MG63 (cell line): ENCODE measurements around the gene FAM187B. TPM values are rescaled to one million over a fixed set of nuclear protein-coding genes. Genes with fewer than 3 reads are reported as not detected.

Experiments used
- DNase-seq: peaks from one replicate; pipeline ENCODE4 v3.0.0-alpha.2; 2020
- H3K27me3 ChIP-seq: fragments of 250-450 bp; sonication (Bioruptor Pico); 2 replicates; pipeline ENCODE4 v1.5.1; 2020; ENCODE audit warnings: mild to moderate bottlenecking, moderate library complexity
- H3K36me3 ChIP-seq: fragments of 250-450 bp; sonication (Bioruptor Pico); 2 replicates; pipeline ENCODE4 v1.5.1; 2020; ENCODE audit warnings: mild to moderate bottlenecking, moderate library complexity
- H3K4me3 ChIP-seq: fragments of 250-450 bp; sonication (Bioruptor Pico); 2 replicates; pipeline ENCODE4 v1.5.1; 2020; ENCODE audit warnings: mild to moderate bottlenecking, moderate library complexity
- H3K9me3 ChIP-seq: fragments of 250-450 bp; sonication (Bioruptor Pico); 2 replicates; pipeline ENCODE4 v1.5.1; 2020; ENCODE audit warnings: mild to moderate bottlenecking, moderate library complexity
- total RNA-seq: library from RNA; depleted of rRNA; stranded (reverse); fragments of >200 nt; shearing (Covaris generic); gene quantifications from 2 replicates; pipeline ENCODE4 v1.2.3, GENCODE V29; 2014; ENCODE audit warnings: low replicate concordance; rRNA removed

The FAM187B gene
- total RNA-seq = not detected in 2 replicates

DNA sequence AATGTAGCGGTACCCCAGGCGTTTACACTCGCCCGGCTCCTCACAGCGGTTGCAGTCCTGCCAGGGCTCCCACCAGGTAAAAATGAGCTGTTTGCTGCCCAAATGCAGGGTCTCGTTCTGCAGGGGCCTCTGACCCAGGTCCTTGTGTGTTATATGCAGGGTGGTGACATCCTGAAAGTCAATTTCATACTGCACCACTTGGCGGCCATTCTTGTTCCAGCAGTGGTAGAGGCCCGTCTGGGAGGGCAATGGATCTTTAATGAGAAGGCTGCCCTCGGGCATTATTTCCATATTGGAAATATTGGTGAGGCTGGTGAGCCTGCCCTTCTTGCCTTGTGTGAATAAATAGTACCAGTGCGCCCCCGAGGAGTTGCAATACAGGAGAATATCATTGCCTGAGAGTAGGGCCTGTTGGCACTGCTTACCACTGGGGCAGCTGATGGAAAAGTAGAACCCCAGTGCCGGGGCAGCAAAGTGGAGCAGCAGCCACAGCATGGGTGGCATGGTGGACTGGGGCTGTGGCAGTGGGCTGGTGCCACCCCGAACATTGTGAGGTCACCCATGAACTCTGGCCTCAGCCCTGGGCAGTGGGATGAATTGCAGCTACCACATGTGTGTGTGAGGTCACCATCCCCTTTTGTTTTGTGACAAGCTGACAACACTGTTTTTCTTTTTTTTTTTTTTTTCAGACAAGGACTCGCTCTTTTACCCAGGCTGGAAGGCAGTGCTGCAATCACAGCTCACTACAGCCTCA lies at the start of gene FAM187B:
FAM187B (minus strand) TSS at position 563 of the 754 bp plus-strand sequence; CDS start at position 504, 59 bp downstream.
- DNase-seq = no peak

DNA sequence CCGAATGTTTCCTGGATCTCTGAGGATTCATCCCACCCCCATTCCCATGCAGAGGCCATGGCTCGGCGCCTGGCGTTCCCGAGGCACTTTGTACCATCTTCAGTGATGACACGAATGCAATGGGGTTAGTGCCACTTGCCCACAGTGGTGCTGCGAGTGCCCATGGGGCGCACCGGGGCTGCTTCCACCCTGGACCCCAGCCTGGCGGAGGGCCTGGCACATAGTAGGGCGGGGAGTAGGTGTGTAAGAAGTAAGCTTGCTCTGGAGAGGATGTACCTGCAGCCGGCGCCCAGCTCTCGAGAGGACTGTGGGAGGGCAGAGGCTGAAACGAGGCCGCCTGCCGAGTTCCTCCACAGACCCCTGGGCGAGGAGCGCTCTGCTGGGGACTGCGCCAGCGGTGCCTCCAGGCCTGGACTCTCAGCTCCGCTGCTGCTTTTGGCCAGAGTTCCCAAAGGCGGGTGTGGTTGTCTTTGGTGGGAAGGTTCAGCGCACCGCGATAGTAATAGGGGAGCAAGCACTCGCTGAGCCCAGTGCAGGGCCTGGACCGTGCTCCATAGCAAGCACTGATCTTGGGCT lies 48.3 kb upstream of the FAM187B start:
- Histone ChIP-seq H3K27me3 (no peaks in the 10 kb centered on the region), H3K9me3 (no peaks in the 10 kb centered on the region), H3K36me3 (peaks cover 18% of the 10 kb centered on the region), H3K4me3 (no peak overlapping the region)
- no peak for DNase-seq

More for the DNA sequence above, at the start of gene FAM187B:
- Histone ChIP-seq H3K27me3 (peaks cover 2% of the 10 kb centered on the region; the same call in 1 of the 2 replicates), H3K36me3 (no peaks in the 10 kb centered on the region), H3K4me3 (no peak within 1 kb of the TSS), H3K9me3 (no peaks in the 10 kb centered on the region)

DNA sequence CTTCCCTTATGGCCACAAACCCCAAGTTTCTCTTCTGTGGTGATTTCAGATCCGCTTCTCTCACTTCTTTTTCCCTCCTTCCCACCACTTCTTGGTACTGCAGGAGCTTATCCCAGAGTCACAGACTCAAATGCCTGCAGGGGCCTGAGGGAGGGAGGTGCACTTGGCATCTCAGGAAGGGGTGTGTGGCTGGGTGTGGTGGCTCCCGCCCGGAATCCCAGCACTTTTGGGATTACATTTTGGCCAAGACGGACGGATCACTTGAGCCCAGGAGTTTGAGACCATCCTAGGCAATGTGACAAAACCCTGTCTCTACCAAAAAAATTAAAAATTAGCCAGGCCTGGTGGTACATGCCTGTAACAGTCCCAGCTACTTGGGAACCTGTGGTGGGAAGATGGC lies 45.8 kb upstream of the FAM187B start:
- Histone ChIP-seq H3K36me3 (peaks cover 37% of the 10 kb centered on the region), H3K27me3 (no peaks in the 10 kb centered on the region), H3K4me3 (no peak overlapping the region), H3K9me3 (no peaks in the 10 kb centered on the region)
- no peak for DNase-seq

DNA sequence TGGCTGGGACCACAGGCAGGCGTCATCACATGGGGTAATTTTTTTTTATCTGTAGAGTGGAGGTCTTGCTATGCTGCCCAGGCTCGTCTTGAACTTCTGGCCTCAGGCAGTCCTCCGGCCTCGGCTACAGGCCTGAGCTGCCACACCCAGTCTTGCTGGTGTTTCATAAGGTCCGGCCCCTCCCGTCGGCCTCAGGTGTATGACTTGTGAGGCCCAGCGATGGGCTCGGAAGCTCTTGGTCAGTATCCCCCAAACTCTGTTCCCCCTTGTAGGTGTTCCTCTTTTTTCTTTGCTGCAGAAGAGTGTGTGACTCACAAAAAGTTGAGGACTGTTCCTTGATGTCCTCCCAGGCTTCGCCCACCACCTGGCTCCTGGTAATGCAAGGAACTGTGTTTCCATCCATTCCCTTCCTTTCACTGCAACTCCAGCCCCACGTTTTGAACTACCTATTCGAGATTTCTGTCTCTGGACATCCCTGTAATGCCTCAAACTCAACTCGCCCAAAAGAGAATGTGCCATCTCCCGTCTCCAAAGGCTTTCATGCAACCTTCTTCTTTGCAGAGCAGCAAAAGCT lies 45.2 kb upstream of the FAM187B start:
- Histone ChIP-seq H3K4me3 (no peak overlapping the region), H3K36me3 (peaks cover 37% of the 10 kb centered on the region), H3K9me3 (no peaks in the 10 kb centered on the region), H3K27me3 (no peaks in the 10 kb centered on the region)
- DNase-seq = no peak

DNA sequence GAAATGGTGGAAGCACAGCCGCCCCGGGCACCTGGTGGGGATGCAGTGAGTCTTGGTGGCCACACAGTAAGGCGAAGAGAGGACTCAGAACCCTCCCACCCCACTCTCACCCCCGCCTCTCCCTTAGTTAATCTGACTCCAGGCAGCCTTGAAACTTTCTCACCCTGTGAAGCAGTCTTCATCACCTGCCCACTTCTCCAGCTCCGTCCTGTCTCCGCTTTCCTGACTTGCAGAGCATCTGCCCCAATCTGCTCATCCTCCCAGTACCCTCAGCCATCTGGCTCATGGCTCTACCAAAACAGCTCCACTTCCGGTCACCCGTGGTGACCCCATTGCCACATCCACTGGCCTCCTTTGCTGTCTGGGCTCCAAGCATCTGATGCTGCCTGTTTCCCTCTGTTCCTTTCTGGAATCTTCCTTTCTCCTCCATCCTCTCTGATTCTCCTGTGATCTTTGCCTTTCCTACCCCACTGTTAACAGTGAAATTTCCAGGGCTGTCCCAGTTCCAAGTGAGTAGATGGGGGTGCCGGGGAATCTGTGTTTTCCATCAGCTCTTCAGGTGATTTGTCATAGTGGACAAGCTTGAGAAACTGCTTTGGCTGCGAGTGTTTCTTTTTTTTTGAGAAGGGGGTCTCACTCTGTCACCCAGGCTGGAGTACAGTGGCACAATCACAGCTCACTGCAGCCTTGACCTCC lies 44.6 kb upstream of the FAM187B start:
- no peak for DNase-seq
- no peaks in the 10 kb centered on the region for H3K9me3 ChIP-seq
- H3K36me3 ChIP-seq = peaks cover 37% of the 10 kb centered on the region
- no peaks in the 10 kb centered on the region for H3K27me3 ChIP-seq
- H3K4me3 ChIP-seq = no peak overlapping the region

DNA sequence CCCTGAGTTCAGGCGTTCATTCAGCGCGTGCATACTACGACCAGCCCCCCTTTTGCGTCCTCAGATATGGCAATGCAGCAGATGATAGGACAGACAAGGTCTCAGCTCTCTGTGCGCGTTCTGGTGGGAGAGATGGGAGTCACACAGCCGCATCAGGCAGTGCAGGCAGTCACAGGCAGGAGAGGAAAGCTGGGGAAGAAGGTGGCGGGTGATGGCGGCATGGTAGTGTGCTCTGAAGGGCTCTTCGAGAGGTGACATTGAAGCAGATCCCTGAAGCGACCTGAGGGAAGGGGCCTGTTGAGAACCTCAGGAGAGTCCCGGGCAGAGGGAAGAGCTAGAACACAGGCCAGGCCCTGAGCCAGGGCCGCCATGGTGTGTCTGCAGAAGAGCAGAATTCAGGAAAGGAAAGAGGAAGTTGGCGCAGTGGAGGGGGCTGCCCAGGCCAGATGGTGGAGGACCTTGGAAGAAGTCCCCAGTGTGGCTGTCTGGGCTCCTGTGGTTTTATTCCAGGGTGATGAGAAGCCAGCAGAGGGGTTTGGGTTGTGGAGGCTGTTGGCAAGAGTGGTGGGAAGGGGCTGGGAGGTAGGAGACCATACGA lies 43.7 kb upstream of the FAM187B start:
- DNase-seq = no peak
- H3K27me3 ChIP-seq = no peaks in the 10 kb centered on the region
- H3K4me3 ChIP-seq = no peak overlapping the region
- H3K9me3 ChIP-seq = no peaks in the 10 kb centered on the region
- peaks cover 37% of the 10 kb centered on the region for H3K36me3 ChIP-seq

DNA sequence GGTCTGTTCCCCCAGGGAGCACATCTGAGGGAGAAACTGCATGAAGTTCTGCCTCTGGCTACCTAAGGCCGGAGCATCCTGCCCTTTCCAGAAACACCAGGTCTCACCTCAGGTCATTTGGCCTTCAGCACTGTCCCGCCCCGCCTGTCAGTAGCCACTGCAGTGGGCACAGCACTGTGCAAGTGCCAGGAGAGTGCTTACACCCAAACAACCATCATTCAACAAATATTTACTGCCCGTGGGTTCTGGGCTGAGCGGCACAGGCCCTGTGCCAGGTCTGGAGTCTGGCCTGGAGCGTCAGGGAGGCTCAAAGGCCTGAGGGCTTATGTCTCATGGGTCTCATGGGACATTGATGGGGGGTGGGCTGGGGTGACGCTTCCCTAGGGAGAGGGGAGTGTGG lies 43.0 kb upstream of the FAM187B start:
- H3K9me3 ChIP-seq = no peaks in the 10 kb centered on the region
- H3K36me3 ChIP-seq = peaks cover 36% of the 10 kb centered on the region
- H3K4me3 ChIP-seq = no peak overlapping the region
- no peak for DNase-seq
- no peaks in the 10 kb centered on the region for H3K27me3 ChIP-seq

DNA sequence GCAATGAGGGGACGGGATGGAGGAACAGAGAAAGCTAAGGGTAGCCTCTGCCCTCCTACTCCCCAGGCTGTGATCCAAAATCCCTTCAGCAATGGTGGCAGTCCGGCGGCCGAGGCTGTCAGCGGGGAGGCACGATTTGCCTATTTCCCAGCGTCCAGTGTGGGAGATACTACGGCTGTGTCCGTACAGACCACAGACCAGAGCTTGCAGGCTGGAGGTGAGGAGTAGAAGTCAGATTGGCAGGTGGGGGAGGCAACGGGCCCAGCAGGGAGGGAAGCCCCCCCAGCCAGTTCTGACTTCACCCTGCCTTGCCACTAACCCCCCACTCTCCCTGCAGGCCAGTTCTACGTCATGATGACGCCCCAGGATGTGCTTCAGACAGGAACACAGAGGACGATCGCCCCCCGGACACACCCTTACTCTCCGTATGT lies 41.9 kb upstream of the FAM187B start:
- DNase-seq = no peak
- Histone ChIP-seq H3K4me3 (no peak overlapping the region), H3K9me3 (no peaks in the 10 kb centered on the region), H3K36me3 (peaks cover 41% of the 10 kb centered on the region), H3K27me3 (no peaks in the 10 kb centered on the region)

DNA sequence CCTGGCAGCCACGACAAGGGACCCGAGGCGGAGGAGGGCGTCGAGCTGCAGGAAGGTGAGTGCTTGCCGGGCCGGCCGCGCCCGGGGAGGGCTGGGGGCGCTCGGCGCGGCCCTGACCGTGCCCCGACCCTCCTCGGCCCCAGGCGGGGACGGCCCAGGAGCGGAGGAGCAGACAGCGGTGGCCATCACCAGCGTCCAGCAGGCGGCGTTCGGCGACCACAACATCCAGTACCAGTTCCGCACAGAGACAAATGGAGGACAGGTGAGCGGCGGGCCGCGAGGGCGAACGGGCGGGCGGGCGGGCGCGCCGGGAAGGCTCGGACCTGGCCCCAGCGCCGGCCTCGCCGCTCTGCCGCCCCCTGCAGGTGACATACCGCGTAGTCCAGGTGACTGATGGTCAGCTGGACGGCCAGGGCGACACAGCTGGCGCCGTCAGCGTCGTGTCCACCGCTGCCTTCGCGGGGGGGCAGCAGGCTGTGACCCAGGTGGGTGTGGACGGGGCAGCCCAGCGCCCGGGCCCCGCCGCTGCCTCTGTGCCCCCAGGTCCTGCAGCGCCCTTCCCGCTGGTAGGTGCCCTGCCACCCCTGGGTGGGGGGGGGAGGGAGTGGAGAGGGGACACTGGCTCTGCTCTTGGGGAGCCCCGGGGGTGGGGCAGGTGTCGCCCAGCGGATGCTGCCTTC lies 41.0 kb upstream of the FAM187B start:
- no peaks in the 10 kb centered on the region for H3K9me3 ChIP-seq
- H3K27me3 ChIP-seq = no peaks in the 10 kb centered on the region
- peak overlapping the region; percentile 52 for H3K4me3 ChIP-seq
- peaks cover 36% of the 10 kb centered on the region for H3K36me3 ChIP-seq
- peak; percentile 83 for DNase-seq

DNA sequence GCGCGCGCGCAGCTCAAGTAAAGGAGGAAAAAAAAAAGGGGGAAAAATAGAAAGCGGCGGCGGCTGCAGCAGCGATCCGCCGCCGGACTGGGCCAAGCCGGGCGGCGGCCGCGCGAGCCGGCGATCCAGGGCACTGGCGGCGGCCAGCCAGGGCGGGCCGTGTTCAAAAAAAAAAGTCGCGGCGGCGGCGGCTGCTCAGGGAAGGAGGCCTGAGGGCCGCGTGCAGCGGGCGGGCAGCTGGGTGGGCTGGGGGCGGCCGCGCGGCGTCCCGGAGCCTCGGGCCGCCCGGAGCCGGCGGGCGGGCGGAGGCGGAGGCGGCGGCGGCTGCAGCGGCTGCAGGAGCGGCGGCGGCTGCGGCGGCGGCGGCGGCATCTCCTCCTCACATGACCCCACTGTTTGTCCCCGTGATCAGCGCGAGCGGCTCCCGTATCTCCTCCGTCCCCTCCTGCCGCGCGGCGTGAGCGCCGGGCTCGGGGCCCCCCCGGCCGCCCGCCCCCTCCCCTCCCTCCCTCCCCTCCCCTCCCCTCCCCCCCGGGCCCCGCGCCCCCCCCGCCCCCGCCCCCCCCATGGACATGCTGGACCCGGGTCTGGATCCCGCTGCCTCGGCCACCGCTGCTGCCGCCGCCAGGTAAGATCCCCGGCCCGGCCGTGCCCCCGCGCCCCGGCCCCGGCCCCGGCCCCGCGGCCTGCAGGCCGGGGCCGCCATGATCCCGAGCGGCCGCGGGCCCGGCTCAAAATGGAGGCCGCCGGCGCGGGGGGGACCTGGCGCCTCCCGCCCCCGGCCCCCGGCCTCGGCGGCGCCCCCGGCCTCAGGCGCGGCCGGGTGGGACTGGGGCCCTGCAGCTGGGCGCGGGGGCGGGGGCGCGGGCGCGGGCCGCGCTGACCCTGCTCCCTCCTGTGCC lies 40.2 kb upstream of the FAM187B start, which contains the start of gene USF2:
USF2 (plus strand) TSS at position 427 of the 902 bp plus-strand sequence; CDS start at position 567, 140 bp downstream.
- H3K27me3 ChIP-seq = no peaks in the 10 kb centered on the region
- peak; percentile 87 for DNase-seq

DNA sequence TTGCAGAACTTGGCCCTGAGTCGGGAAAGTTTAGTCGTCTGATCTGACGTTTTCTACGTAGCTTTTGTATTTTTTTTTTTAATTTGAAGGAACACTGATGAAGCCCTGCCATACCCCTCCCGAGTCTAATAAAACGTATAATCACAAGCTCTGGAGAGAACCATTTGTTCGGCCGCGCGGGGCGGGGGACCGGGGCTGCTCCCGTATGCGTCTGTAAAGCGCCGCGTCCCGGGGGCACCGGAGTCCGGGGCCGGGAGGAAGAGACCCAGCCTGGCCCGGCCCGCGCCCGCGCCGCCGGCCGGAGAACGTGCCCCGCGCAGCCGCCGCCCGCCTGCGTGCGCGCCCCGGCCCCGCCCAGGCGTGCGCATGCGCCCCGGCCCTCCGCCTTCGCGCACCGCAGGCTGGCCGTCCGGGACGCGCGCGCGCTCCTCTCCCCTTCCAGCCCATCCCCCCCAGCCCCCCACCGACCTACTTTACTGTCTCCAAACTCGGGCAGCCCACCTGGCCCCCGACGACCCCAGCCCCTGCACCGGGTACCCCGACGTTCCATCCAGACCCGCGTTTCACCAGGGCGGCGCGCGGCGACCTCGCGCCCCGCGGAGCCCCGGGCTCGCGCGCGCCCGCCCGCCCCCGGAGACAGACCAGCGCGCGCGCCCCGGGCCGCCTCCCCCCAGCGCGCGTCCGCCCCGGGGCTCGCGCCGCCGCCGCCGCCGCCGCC lies 39.4 kb upstream of the FAM187B start:
- Histone ChIP-seq H3K4me3 (peak overlapping the region; percentile 94), H3K9me3 (no peaks in the 10 kb centered on the region), H3K36me3 (peaks cover 29% of the 10 kb centered on the region), H3K27me3 (no peaks in the 10 kb centered on the region)
- peak; percentile 80 for DNase-seq

More for the DNA sequence above, 40.2 kb upstream of the FAM187B start, which contains the start of gene USF2:
- Histone ChIP-seq H3K9me3 (no peaks in the 10 kb centered on the region), H3K36me3 (peaks cover 33% of the 10 kb centered on the region), H3K4me3 (peak within 1 kb of the TSS; percentile 94)

DNA sequence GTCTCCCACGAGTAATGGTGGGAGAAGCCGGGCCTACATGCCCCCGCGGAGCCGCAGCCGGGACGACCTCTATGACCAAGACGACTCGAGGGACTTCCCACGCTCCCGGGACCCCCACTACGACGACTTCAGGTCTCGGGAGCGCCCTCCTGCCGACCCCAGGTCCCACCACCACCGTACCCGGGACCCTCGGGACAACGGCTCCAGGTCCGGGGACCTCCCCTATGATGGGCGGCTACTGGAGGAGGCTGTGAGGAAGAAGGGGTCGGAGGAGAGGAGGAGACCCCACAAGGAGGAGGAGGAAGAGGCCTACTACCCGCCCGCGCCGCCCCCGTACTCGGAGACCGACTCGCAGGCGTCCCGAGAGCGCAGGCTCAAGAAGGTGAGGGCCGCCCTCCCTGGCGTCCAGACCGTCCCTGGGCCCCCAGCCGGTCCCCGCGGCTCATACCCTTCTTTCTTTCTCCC lies 38.8 kb upstream of the FAM187B start:
- Histone ChIP-seq H3K4me3 (peak overlapping the region; percentile 94), H3K27me3 (no peaks in the 10 kb centered on the region)
- DNase-seq = peak; percentile 49

DNA sequence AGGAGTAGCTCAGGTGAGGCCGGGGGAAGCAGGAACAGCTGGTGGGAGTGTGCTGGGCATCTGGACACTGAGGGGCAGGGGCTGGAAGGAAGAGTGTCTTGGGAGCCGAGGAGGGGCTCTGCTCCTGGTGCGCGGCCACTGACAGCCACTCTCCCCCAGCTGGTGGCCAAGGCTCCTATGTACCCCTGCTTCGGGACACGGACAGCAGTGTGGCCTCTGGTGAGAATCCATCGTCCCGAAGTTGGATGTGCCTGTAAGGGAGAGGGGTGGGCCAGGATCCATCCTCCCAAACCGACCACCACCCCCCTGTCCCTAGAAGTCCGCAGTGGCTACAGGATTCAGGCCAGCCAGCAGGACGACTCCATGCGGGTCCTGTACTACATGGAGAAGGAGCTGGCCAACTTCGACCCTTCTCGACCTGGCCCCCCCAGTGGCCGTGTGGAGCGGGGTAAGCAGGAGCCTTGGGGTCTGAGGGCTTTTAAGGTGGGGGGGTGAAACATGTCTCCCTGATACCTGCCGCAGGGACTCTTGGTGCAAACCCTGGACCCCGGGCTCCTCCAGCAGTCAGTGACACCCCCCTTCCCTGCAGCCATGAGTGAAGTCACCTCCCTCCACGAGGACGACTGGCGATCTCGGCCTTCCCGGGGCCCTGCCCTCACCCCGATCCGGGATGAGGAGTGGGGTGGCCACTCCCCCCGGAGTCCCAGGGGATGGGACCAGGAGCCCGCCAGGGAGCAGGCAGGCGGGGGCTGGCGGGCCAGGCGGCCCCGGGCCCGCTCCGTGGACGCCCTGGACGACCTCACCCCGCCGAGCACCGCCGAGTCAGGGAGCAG lies 38.2 kb upstream of the FAM187B start:
- Histone ChIP-seq H3K9me3 (no peaks in the 10 kb centered on the region), H3K36me3 (peaks cover 26% of the 10 kb centered on the region), H3K4me3 (peak overlapping the region; percentile 94), H3K27me3 (no peaks in the 10 kb centered on the region)
- DNase-seq = peak; percentile 48

More for the DNA sequence above, 38.8 kb upstream of the FAM187B start:
- peaks cover 29% of the 10 kb centered on the region for H3K36me3 ChIP-seq
- H3K9me3 ChIP-seq = no peaks in the 10 kb centered on the region
